Mesenchymal stem cell (in vitro differentiated cells and primary cell): ENCODE measurements around the gene ALKBH7.

Experiments used
- DNase-seq: peaks from one replicate; pipeline ENCODE4 v3.0.0-alpha.2; 2013
- H2AFZ ChIP-seq: one replicate; pipeline ENCODE4 v1.6.1; 2013; ENCODE audit warnings: low read depth, mild to moderate bottlenecking, control low read depth, inconsistent platforms, low read length, moderate library complexity
- H2AK5ac ChIP-seq: 2 replicates; pipeline ENCODE4 v1.6.1; 2013; ENCODE audit warnings: low read length, moderate library complexity, mild to moderate bottlenecking, inconsistent platforms; ENCODE audit not compliant: severe bottlenecking
- H2BK120ac ChIP-seq: one replicate; pipeline ENCODE4 v1.6.1; 2013; ENCODE audit warnings: low read depth, mild to moderate bottlenecking, inconsistent platforms, low read length, moderate library complexity
- H2BK12ac ChIP-seq, 2 experiments: one replicate each; pipeline ENCODE4 v1.6.1; 2013; ENCODE audit warnings: inconsistent platforms in 2 of 2, low read length in 2 of 2, mild to moderate bottlenecking in 2 of 2, moderate library complexity in 2 of 2, control low read depth in 1 of 2
- H2BK15ac ChIP-seq: one replicate; pipeline ENCODE4 v1.6.1; 2013; ENCODE audit warnings: mild to moderate bottlenecking, low read depth, inconsistent platforms; ENCODE audit not compliant: poor library complexity, severe bottlenecking
- H2BK5ac ChIP-seq: 2 replicates; pipeline ENCODE4 v1.6.1; 2013; ENCODE audit warnings: low read depth, mild to moderate bottlenecking, low read length, control low read depth, inconsistent platforms; ENCODE audit not compliant: poor library complexity, severe bottlenecking
- H3K14ac ChIP-seq, 2 experiments: one replicate each; pipeline ENCODE4 v1.6.1; 2013; ENCODE audit warnings: inconsistent platforms in 2 of 2, low read length in 2 of 2, control low read depth in 1 of 2, mild to moderate bottlenecking in 1 of 2, moderate library complexity in 1 of 2
- H3K18ac ChIP-seq, 2 experiments: one replicate each; pipeline ENCODE4 v1.6.1; 2013; ENCODE audit warnings: inconsistent platforms in 2 of 2, low read length in 2 of 2, control low read depth in 1 of 2, low read depth in 1 of 2, mild to moderate bottlenecking in 1 of 2
- H3K23ac ChIP-seq, 2 experiments: one replicate each; pipeline ENCODE4 v1.6.1; 2013; ENCODE audit warnings: inconsistent platforms in 2 of 2, low read length in 2 of 2, mild to moderate bottlenecking in 2 of 2, moderate library complexity in 2 of 2, control low read depth in 1 of 2
- H3K27ac ChIP-seq: 2 replicates; pipeline ENCODE4 v1.5.1; 2013; ENCODE audit warnings: mild to moderate bottlenecking, moderate library complexity, low read length, control low read depth, inconsistent platforms; ENCODE audit not compliant: poor library complexity, severe bottlenecking
- H3K27me3 ChIP-seq, 2 experiments: 2 replicates each; pipeline versions ENCODE4 v1.6.1 to v1.7.0; 2013; ENCODE audit warnings: low read length in 2 of 2, mild to moderate bottlenecking in 2 of 2, moderate library complexity in 2 of 2, control low read depth in 1 of 2, inconsistent platforms in 1 of 2; ENCODE audit not compliant: control insufficient read depth in 1 of 2, insufficient read depth in 1 of 2
- H3K36me3 ChIP-seq, 2 experiments: 2 replicates each; pipeline versions ENCODE4 v1.6.1 to v1.7.0; 2013; ENCODE audit warnings: low read length in 2 of 2, control low read depth in 1 of 2, inconsistent platforms in 1 of 2, low read depth in 1 of 2, mild to moderate bottlenecking in 1 of 2; ENCODE audit not compliant: insufficient read depth in 2 of 2, control insufficient read depth in 1 of 2
- H3K4ac ChIP-seq, 2 experiments: one replicate each; pipeline ENCODE4 v1.6.1; 2013; ENCODE audit warnings: inconsistent platforms in 2 of 2, low read length in 2 of 2, mild to moderate bottlenecking in 2 of 2, moderate library complexity in 2 of 2, control low read depth in 1 of 2, low read depth in 1 of 2
- H3K4me1 ChIP-seq: 2 replicates; pipeline ENCODE4 v1.6.1; 2013; ENCODE audit warnings: low read depth, low read length, control low read depth; ENCODE audit not compliant: control insufficient read depth, insufficient read depth
- H3K4me2 ChIP-seq: 2 replicates; pipeline ENCODE4 v1.6.1; 2013; ENCODE audit warnings: low read length, mild to moderate bottlenecking, inconsistent platforms; ENCODE audit not compliant: poor library complexity, severe bottlenecking
- H3K4me3 ChIP-seq, 2 experiments: 2 replicates each; pipeline versions ENCODE4 v1.5.1 to v1.7.0; 2013; ENCODE audit warnings: low read length in 2 of 2, mild to moderate bottlenecking in 2 of 2, control low read depth in 1 of 2, low read depth in 1 of 2; ENCODE audit not compliant: insufficient read depth in 1 of 2
- H3K79me1 ChIP-seq: replicated peaks from 2 replicates; pipeline ENCODE4 v1.6.1; 2013; ENCODE audit warnings: mild to moderate bottlenecking, control low read depth, low read length, inconsistent platforms; ENCODE audit not compliant: poor library complexity, severe bottlenecking
- H3K9ac ChIP-seq: 2 replicates; pipeline ENCODE4 v1.7.0; 2013; ENCODE audit warnings: mild to moderate bottlenecking, low read length, moderate library complexity
- H3K9me3 ChIP-seq: 2 replicates; pipeline ENCODE4 v1.7.0; 2013; ENCODE audit warnings: mild to moderate bottlenecking, low read length; ENCODE audit not compliant: control insufficient read depth
- H4K8ac ChIP-seq: one replicate; pipeline ENCODE4 v1.6.1; 2013; ENCODE audit warnings: inconsistent platforms, mild to moderate bottlenecking, low read length, moderate library complexity
- H4K91ac ChIP-seq: one replicate; pipeline ENCODE4 v1.6.1; 2013; ENCODE audit warnings: mild to moderate bottlenecking, low read length, inconsistent platforms
- WGBS: methylation state at CpG from one replicate; pipeline ENCODE4 v1.1.7; 2013; ENCODE audit warnings: mixed read lengths; 5-methylcytosine and 5-hydroxymethylcytosine counted together

Gene ALKBH7

DNA sequence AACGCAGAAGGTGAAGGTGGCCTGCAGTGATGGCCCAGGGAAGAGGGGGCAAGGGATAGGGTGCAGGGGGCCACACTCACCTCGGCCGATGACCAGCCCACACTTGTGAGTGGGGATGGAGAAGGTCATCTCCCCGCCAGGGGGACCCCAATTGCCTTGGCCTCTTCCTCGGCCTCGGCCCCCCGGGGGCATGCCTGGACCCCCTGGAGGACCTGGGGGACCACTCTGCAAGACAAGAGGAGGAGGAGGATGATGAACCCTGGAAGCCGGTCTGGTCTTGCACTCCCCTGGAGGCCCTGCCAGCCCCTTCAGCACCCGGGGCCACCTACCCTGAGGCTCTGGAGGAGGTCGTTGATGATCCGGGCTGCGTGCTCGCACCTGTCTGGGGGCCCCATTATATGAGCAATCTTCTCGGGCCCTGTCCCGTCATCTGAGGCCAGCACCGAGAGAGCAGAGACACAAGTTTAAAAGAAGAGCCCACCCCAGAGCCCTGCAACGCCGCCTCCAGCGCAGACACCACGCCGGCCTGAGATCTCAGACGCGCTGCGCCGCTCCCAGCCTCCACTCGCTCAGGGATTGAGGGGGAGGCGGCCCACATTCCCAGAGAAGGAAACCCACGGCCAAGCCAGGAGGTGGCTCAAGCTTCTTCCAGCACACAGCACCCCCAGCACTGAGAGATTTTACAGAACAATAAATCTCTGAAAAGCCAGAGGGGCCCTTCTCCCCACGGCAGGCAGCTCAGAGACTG lies 44.2 kb downstream of the ALKBH7 start:
- H2AK5ac ChIP-seq: no peak overlapping the region
- no peak overlapping the region for H2BK12ac ChIP-seq
- H4K8ac ChIP-seq: no peak overlapping the region
- no peak overlapping the region for H3K4me2 ChIP-seq
- peaks cover 75 to 95% of the 10 kb centered on the region in 2 experiments for H3K36me3 ChIP-seq
- H4K91ac ChIP-seq: no peak overlapping the region
- H3K14ac ChIP-seq: no peak overlapping the region
- H3K27me3 ChIP-seq: no peaks in the 10 kb centered on the region
- no peak overlapping the region for H2BK15ac ChIP-seq
- no peak overlapping the region for H2BK5ac ChIP-seq
- H3K4me1 ChIP-seq: peaks cover 14% of the 10 kb centered on the region
- no peak overlapping the region for H3K27ac ChIP-seq
- no peak overlapping the region for H3K4me3 ChIP-seq
- H2AFZ ChIP-seq: no peak overlapping the region
- H2BK120ac ChIP-seq: no peak overlapping the region
- H3K79me1 ChIP-seq: peaks cover 43% of the 10 kb centered on the region
- 95% methylated on average over 29 of the region's 29 CpGs for WGBS
- no peak overlapping the region for H3K9ac ChIP-seq
- DNase-seq: no peak
- H3K23ac ChIP-seq: no peak overlapping the region
- H3K18ac ChIP-seq: no peak overlapping the region
- H3K4ac ChIP-seq: no peak overlapping the region
- H3K9me3 ChIP-seq: no peaks in the 10 kb centered on the region

GRCh38 chr19:6417713-6418561 lies 45.3 kb downstream of the ALKBH7 start:
- Histone ChIP-seq H3K4me2 (no peak overlapping the region), H3K4me3 (no peak overlapping the region), H3K27ac (no peak overlapping the region), H3K4ac (no peak overlapping the region), H2AK5ac (no peak overlapping the region), H4K91ac (no peak overlapping the region), H2BK12ac (no peak overlapping the region), H4K8ac (no peak overlapping the region), H3K18ac (no peak overlapping the region), H3K14ac (no peak overlapping the region), H3K9ac (no peak overlapping the region), H3K79me1 (peaks cover 37% of the 10 kb centered on the region), H3K27me3 (no peaks in the 10 kb centered on the region), H3K9me3 (no peaks in the 10 kb centered on the region), H3K4me1 (peaks cover 15% of the 10 kb centered on the region), H3K36me3 (peaks cover 80 to 88% of the 10 kb centered on the region in 2 experiments), H2BK120ac (no peak overlapping the region), H2AFZ (no peak overlapping the region), H3K23ac (no peak overlapping the region), H2BK15ac (no peak overlapping the region), H2BK5ac (no peak overlapping the region)
- DNase-seq: peak; percentile 17
- WGBS: 93% methylated on average over 33 of the region's 33 CpGs

- H3K14ac ChIP-seq: no peak overlapping the region
- H3K4me2 ChIP-seq: no peak overlapping the region
- peaks cover 80 to 85% of the 10 kb centered on the region in 2 experiments for H3K36me3 ChIP-seq
- H3K27ac ChIP-seq: no peak overlapping the region
- H2BK15ac ChIP-seq: no peak overlapping the region
- no peak overlapping the region for H3K23ac ChIP-seq
- peaks cover 37% of the 10 kb centered on the region for H3K79me1 ChIP-seq
- no peak overlapping the region for H2AFZ ChIP-seq
- no peak for DNase-seq
- H3K27me3 ChIP-seq: no peaks in the 10 kb centered on the region
- no peak overlapping the region for H2AK5ac ChIP-seq
- no peak overlapping the region for H3K4me3 ChIP-seq
- no peak overlapping the region for H3K4ac ChIP-seq
- no peaks in the 10 kb centered on the region for H3K9me3 ChIP-seq
- H4K8ac ChIP-seq: no peak overlapping the region
- no peak overlapping the region for H2BK5ac ChIP-seq
- H3K18ac ChIP-seq: no peak overlapping the region
- no peak overlapping the region for H3K9ac ChIP-seq
- peaks cover 17% of the 10 kb centered on the region for H3K4me1 ChIP-seq
- no peak overlapping the region for H2BK120ac ChIP-seq
- H2BK12ac ChIP-seq: no peak overlapping the region
- WGBS: 97% methylated on average over 19 of the region's 19 CpGs
- no peak overlapping the region for H4K91ac ChIP-seq
Observed at GRCh38 chr19:6418562-6418932, 46.0 kb downstream of the ALKBH7 start.
